Measurements from ENCODE around the gene CACNA1F. TPM values are rescaled to one million over a fixed set of nuclear protein-coding genes. Genes with fewer than 3 reads are reported as not detected.

CACNA1F gene
- total and polyA plus RNA-seq, 9 of the 15 experiments (the other 6 are each of a cell fraction or from before 2014, with no cell fraction given) = under 0.01 to 0.41 (median 0.03) TPM; not detected in 3

DNA sequence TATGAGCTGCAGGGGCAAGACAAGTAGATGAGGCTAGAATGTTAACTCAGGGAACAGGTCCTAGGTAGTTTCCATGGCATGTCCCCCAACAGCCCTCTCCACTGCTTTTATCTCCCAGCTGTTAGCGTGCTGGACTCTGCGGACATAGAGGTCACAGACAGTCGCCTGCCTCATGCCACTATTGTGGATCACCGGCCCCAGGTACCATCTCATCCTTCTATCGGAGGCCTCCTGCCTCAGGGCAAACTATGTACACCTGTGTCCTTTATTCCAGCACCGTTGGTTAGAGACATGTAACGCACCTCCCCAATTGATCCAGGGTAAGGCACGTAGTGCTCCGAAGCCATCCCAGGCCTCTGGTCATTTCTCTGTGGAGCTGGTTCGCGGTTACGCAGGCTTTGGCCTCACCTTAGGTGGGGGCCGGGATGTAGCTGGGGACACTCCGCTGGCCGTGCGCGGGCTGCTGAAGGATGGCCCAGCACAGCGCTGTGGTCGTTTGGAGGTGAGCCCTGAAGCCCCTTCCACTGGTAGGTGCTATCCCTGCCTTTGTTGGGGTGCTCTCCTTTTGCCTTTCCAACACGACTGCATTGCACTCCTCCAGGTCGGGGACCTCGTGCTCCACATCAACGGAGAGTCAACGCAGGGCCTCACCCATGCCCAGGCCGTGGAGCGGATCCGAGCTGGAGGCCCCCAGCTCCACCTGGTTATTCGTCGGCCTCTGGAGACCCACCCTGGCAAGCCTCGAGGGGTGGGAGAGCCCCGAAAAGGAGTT, 68.4 kb downstream of the CACNA1F start (continued):
- TF ChIP-seq, protein P1, sequence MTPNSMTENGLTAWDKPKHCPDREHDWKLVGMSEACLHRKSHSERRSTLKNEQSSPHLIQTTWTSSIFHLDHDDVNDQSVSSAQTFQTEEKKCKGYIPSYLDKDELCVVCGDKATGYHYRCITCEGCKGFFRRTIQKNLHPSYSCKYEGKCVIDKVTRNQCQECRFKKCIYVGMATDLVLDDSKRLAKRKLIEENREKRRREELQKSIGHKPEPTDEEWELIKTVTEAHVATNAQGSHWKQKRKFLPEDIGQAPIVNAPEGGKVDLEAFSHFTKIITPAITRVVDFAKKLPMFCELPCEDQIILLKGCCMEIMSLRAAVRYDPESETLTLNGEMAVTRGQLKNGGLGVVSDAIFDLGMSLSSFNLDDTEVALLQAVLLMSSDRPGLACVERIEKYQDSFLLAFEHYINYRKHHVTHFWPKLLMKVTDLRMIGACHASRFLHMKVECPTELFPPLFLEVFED (CRISPR knock-in tag; conservative IDR thresholded peaks at IDR 0.05) = no peak
- TF ChIP-seq CSDE1 (IDR thresholded peaks at IDR 0.05) = no peak
- no peak for TF ChIP-seq RAD51 (IDR thresholded peaks at IDR 0.05; ENCODE audit: borderline replicate concordance, low read depth)

DNA sequence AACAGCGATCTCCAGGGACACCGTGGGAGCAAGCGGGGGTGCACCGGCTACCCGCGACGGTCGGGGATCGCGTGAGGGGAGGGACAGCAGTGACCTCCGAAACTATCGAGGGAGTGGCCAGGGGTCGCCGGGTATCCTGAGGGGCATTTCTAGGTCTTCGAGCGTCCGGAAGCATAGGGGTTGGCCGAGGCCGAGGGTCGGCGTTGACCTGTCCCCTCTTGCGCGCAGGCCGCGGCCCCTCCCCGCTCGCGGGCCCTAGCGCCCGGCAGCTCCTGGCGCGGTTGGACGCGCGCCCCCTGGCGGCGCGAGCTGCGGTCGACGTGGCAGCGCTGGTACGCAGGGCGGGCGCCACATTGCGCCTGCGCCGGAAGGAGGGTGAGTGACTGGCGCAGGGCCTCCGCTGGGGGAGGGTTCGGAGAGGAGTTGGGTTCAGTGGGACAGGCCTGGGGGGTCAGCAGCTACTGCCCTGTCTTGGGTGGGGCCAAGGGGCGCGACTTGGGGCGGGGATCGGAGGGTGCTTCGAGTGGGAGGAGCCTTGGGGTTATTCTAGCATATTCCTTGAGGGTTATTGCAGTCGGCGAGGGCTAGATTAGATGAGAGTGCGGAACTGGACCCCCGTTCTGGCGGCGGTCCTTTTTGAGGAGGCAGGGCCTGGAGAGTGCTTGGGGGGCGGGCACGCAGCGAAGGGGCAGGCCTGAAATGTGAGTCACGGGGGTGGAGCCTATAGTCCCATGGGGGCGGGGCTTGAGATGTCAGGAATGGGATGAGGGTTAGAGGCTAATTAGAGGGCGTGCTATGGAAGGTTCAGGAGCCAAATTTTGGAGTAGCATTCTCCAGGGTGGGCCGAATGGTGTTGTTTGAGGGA, 69.4 kb downstream of the CACNA1F start:
- H4K20me1 ChIP-seq (replicated peaks; ENCODE audit: control insufficient read depth, insufficient read depth, low read length) = no peaks in the 10 kb centered on the region
- POLR2A ChIA-PET = no interaction called here
- peaks cover 13% of the 10 kb centered on the region; the same call in 1 of the 3 replicates for H3K79me2 ChIP-seq (ENCODE audit: control insufficient read depth, insufficient read depth, low read length)
- H3K9me1 ChIP-seq (ENCODE audit: control insufficient read depth, insufficient read depth, low read length) = no peaks in the 10 kb centered on the region
- peak; percentile 67 to 89 (median 76) for DNase-seq (ENCODE audit: extremely low read depth in 1 of 4, low spot score in 3 of 4)
- peak overlapping the region; percentile 63 to 81 for H3K9ac ChIP-seq (ENCODE audit: insufficient read depth in 1 of 2, low read depth in 2 of 2, low read length in 2 of 2)
- peak overlapping the region; percentile 85 for H3K27ac ChIP-seq (ENCODE audit: extremely low read depth, low read depth, low read length)
- intact Hi-C loops (cut with micrococcal nuclease) (no loop called here), in situ Hi-C loops (cut with MboI) (no loop called here)
- peak overlapping the region; percentile 63 for H2AFZ ChIP-seq (ENCODE audit: low read depth, low read length)
- H3K4me3 ChIP-seq = peak overlapping the region; percentile 31
- 29% methylated on average over 38 of the region's 69 CpGs for WGBS (ENCODE audit: insufficient coverage, low coverage, missing lambda C conversion rate)
- peaks cover 38 to 63% of the 10 kb centered on the region in 2 experiments for H3K4me1 ChIP-seq (replicated peaks in 1 of 2; ENCODE audit: control insufficient read depth in 2 of 2, insufficient read depth in 2 of 2, low read length in 2 of 2)
- BruUV-seq (replicated peaks) = no TSS peak
- CTCF ChIA-PET (ENCODE audit: low intra/inter-chr PET ratio) = no interaction called here
- peak; percentile 77 for ATAC-seq
- H3K27me3 ChIP-seq (ENCODE audit: control insufficient read depth in 2 of 2, insufficient read depth in 2 of 2, low read length in 2 of 2) = no peaks in the 10 kb centered on the region
- no peaks in the 10 kb centered on the region for H3K36me3 ChIP-seq (ENCODE audit: control insufficient read depth, insufficient read depth, low read length)
- H3K4me2 ChIP-seq (ENCODE audit: insufficient read depth, low read length) = peak overlapping the region; percentile 71
- no peaks in the 10 kb centered on the region for H3K9me3 ChIP-seq (replicated peaks; ENCODE audit: control insufficient read depth, insufficient read depth, low read depth, low read length)
- peak; percentile 32 for FAIRE-seq
- TF ChIP-seq ATF1 (CRISPR knock-in tag; IDR thresholded peaks at IDR 0.05) = no peak
- peak; percentile 65 for TF ChIP-seq ATF1 (tag; IDR thresholded peaks at IDR 0.05)
- no peak for TF ChIP-seq ARID3A (IDR thresholded peaks at IDR 0.05; ENCODE audit: borderline replicate concordance, low read depth, low read length)
- TF ChIP-seq FOXK2 (conservative IDR thresholded peaks at IDR 0.05 in 1 of 2, IDR thresholded peaks at IDR 0.05 in 1 of 2; ENCODE audit: low read depth in 2 of 2) = peak in 1 of 2 experiments; percentile 96; a peak in 2 of 4 replicates
- TF ChIP-seq NFE2 (IDR thresholded peaks at IDR 0.05; ENCODE audit: low read depth) = no peak
- peak; percentile 28; the same call in 1 of the 2 replicates for TF ChIP-seq PHF21A (IDR thresholded peaks at IDR 0.05; ENCODE audit: borderline replicate concordance, low read depth)
- TF ChIP-seq TAF1 (IDR thresholded peaks at IDR 0.05; ENCODE audit: control insufficient read depth, extremely low read depth, insufficient read depth, low read length, severe bottlenecking) = no peak
- no peak for TF ChIP-seq ZNF717 (CRISPR knock-in tag; IDR thresholded peaks at IDR 0.05)
- TF ChIP-seq, protein P2, sequence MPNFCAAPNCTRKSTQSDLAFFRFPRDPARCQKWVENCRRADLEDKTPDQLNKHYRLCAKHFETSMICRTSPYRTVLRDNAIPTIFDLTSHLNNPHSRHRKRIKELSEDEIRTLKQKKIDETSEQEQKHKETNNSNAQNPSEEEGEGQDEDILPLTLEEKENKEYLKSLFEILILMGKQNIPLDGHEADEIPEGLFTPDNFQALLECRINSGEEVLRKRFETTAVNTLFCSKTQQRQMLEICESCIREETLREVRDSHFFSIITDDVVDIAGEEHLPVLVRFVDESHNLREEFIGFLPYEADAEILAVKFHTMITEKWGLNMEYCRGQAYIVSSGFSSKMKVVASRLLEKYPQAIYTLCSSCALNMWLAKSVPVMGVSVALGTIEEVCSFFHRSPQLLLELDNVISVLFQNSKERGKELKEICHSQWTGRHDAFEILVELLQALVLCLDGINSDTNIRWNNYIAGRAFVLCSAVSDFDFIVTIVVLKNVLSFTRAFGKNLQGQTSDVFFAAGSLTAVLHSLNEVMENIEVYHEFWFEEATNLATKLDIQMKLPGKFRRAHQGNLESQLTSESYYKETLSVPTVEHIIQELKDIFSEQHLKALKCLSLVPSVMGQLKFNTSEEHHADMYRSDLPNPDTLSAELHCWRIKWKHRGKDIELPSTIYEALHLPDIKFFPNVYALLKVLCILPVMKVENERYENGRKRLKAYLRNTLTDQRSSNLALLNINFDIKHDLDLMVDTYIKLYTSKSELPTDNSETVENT (CRISPR knock-in tag; IDR thresholded peaks at IDR 0.05) = no peak
- TF ChIP-seq ZFP36 (IDR thresholded peaks at IDR 0.05; ENCODE audit: low read depth, low read length, partially characterized antibody) = no peak
- no peak for TF ChIP-seq ZNF197 (CRISPR knock-in tag; IDR thresholded peaks at IDR 0.05; ENCODE audit: low read depth)
